ENCODE results near the gene ULK4.
A peak's percentile ranks its signal among the peaks of the same experiment; 100 is the strongest.
"Not testable (repeated sequence)": the region's sequence is repeated elsewhere in the genome, so short reads cannot be mapped to it uniquely, and the experiment has no call there.

The ULK4 gene

GRCh38 chr3:41768363-41768762 is 193.5 kb downstream of the ULK4 start:
- no peak for DNase-seq (ENCODE audit: low read depth)

DNA sequence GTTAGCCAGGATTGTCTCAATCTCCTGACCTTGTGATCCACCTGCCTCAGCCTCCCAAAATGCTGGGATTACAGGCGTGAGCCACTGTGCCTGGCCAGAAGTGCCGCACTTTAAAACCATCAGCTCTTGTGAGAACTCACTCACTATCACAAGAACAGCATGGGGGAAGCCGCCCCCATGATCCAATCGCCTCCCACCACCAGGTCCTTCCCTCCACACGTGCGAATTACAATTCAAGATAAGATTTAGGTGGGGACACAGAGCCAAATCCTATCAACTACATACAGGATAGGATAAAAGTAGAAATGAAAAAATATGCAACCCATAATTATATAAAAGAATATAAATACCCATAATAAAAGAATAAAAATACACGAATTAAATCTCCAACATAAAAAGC is 199.0 kb downstream of the ULK4 start:
- not testable (repeated sequence) for DNase-seq (ENCODE audit: low read depth)

DNA sequence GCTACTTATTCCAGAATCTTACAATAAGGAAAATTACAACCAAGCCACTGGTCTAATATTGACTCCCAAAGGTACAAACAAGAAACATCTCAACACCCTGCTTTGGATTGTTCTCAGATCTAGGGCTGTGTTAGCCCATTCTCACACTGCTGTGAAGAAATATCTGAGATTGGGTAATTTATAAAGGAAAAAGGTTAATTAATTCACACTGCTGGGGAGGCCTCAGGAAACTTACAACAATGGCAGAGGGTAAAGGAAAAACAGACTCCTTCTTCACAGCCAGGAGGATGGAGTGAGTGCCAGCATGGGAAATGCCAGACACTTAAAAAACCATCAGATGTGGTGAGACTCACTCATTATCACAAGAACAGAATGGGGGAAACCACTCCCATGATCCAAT is 208.3 kb downstream of the ULK4 start:
- no peak for DNase-seq (ENCODE audit: low read depth)

- no peak for DNase-seq (ENCODE audit: low read depth)
Measured at GRCh38 chr3:41751597-41751996, 210.3 kb downstream of the ULK4 start.

GRCh38 chr3:41749988-41750387 is 211.9 kb downstream of the ULK4 start:
- no peak for DNase-seq (ENCODE audit: low read depth)

DNA sequence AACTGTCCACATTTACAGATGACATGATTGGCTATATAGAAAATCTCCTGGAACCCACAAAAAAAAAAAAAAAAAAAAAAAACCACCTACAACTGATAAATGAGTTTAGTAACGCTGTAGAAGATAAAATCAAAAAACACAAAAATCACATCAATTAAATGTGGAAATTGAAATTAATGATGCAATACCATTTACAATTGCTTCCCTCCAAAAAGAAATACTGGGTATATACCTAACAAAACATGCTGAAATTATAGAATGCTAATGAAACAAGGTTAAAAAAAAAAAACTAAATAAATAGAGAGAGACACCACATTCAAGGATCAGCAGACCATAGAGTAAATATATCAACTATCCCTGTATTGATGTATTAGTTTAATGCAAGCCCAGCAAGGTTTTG is 215.7 kb downstream of the ULK4 start:
- DNase-seq (ENCODE audit: low read depth) = no peak

DNA sequence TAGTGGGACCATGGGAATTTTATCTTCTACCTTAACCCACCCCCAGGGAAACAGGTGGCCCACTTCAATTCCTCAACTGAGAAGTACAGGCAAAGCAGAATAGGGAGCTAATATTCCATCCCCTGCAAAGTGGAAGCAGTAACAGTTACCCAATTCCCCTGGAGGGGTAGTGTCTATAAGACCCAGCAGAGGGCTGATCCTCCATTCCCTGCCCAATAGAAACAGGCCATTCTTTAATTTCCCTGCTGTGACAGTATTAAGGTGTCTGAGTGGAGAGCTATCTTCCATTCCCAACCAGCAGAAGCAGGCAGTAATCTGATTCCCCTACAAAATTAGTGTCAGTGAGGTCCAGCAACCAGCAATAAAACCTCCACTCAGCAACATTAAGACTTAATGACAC is 219.8 kb downstream of the ULK4 start:
- no peak for DNase-seq (ENCODE audit: low read depth)

DNA sequence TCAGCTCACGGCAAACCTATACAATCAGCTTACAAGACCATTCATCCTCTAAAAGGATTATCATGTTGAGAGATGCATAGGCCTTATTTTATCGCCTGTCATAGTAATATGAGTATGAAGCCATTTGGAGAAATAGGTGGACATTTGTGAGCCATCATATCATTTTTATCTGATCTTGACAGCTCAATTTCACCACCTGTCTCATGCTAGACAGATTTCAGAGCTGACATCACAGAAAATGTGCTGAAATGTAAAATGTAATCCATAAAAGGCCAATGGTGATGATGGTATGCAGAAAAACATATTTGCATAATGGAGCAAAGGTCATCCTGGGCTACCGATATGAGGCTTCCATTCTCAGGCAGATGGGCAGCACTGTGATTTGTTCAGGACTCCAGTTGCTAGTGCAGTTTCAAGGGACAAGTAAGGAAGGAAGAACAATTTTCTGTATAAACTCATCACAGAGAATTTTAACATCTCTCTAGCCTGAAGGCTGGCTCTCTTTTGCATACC is 221.5 kb downstream of the ULK4 start:
- DNase-seq (ENCODE audit: low read depth) = no peak

DNA sequence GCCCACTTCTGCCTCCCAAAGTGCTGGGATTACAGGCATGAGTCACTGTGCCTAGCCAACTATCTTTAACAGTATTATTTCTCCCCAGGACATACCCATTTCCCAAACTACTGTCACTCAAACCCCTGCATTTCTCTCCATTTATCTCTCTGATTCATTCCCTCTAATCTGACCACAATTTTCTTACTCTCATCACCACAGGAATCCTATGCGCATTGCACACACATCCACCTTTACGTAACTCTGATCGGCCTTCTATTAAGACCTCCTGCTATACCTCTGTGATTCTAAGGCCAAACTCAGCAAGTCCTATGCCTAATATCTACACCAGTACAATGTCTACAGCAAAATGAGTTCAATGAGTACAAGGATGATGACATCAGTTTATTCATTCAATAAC is 235.0 kb downstream of the ULK4 start:
- no peak for DNase-seq (ENCODE audit: low read depth)

GRCh38 chr3:41717641-41718040 is 244.3 kb downstream of the ULK4 start:
- DNase-seq (ENCODE audit: low read depth) = no peak

DNA sequence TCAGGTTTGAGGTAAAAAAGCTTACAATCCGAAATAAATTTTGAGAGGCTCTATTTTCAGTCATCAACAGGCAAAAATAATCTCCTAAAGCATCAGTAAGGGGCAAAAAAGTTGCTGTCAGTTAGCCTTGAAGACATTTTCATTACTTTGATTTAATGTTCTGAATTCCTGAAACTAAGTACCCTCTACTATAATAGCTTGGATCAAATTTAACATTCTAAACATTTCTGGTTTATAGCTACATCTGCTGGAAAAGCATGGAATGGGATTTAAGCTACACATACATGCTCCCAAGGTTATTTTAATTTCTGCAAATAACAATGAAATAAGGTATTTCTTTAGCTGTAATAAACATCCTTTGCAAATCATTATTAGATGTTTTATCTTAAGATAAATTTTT is 245.4 kb downstream of the ULK4 start:
- DNase-seq (ENCODE audit: low read depth) = no peak

DNA sequence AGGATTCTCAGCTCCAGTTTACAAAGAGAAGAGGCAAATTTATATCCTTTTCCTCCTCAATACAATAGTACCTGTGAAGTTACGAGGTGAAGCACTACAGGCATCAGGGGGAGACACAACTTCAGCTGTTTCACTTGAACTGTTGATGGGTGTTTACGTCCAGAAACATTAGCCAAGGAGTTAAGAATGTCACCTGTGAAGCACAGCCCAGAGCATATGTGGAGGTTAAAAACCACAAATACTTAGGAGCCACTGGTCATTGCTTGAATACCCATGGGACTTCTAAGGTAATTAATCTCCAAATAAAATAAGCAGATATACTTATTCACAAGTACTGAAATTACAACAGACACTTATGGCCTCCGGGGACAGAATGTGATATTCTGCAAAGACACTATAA is 246.5 kb downstream of the ULK4 start:
- no peak for DNase-seq (ENCODE audit: low read depth)

GRCh38 chr3:41711651-41712050 is 250.3 kb downstream of the ULK4 start:
- peak; percentile 60 for DNase-seq (ENCODE audit: low read depth)

- DNase-seq (ENCODE audit: low read depth) = peak; percentile 71
Measured at GRCh38 chr3:41710646-41711388, 251.1 kb downstream of the ULK4 start.

DNA sequence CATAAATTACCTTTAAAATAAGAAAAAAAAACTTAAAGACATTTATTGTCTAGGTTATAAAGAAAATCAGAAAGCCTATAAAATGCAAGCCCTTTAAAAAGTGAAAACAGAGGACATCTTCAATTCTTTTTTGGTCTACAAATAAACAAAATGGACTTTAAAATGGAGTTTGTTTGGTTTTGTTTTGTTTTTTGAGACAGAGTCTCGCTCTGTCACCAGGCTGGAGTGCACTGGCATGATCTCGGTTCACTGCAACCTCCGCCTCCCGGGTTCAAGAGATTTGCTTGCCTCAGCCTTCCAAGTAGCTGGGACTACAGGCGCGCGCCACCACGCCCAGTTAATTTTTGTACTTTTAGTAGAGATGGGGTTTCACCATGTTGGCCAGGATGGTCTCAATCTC is 252.7 kb downstream of the ULK4 start:
- not testable (repeated sequence) for DNase-seq (ENCODE audit: low read depth)

DNA sequence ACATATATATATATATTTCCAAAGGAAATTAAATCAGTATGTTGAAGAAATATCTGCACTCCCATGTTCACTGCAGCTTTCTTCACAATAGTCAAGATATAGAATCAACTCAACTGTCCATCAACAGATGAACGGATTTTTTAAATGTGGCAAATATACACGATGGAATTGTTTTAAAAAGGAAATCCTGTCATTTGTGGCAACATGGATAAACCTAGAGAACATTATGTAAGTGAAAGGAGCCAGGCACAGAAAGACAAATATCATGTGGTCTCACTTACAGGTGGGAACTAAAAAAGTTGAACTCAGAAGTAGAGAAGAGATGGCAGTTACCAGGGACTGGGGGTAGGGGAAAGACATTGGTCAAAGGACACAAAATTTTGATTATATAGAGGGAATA is 253.7 kb downstream of the ULK4 start:
- DNase-seq (ENCODE audit: low read depth) = no peak

DNA sequence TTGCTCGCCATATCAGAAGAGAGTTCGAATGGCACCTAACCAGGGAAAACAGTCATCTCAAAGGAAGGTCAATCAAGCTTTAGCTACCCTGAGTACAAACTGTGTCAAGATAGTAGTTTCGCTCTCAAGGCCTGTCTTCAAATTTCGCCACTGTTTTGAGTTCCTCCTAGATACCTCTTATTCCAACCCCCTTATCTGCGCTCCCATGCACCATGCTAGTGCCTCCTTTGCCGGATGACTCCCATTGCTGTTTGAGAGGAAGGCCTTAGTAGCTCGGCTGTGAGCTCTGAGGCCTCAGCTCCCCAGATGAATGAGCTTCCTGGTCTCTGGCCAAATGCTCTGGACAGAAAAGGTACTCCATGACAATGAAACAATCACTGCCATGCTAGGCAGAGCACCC is 256.0 kb downstream of the ULK4 start:
- DNase-seq (ENCODE audit: low read depth) = no peak

- DNase-seq (ENCODE audit: low read depth) = no peak
Measured at GRCh38 chr3:41701191-41701698, 260.7 kb downstream of the ULK4 start.

GRCh38 chr3:41700155-41700554 is 261.7 kb downstream of the ULK4 start:
- DNase-seq (ENCODE audit: low read depth) = no peak

GRCh38 chr3:41698898-41699297 is 263.0 kb downstream of the ULK4 start:
- no peak for DNase-seq (ENCODE audit: low read depth)

- DNase-seq (ENCODE audit: low read depth) = no peak
Measured at GRCh38 chr3:41697702-41698101, 264.2 kb downstream of the ULK4 start.

- DNase-seq (ENCODE audit: low read depth) = not testable (repeated sequence)
Measured at GRCh38 chr3:41695806-41696205, 266.1 kb downstream of the ULK4 start.

- peak; percentile 71 for DNase-seq (ENCODE audit: low read depth)
Measured at GRCh38 chr3:41693799-41694198, 268.1 kb downstream of the ULK4 start.
